Thyroid gland (tissue), 4 donors: ENCODE results near the gene HECTD4. TPM values are rescaled to one million over a fixed set of nuclear protein-coding genes. Genes with fewer than 3 reads are reported as not detected.

Experiments used
- DNase-seq, 2 donors: peaks; one replicate each; pipeline ENCODE4 v3.0.0-alpha.2; 2019
- H3K27ac ChIP-seq, 3 donors: fragments of 200-600 bp; sonication (generic); 1 replicate in 2 of 3; 2 replicates in 1 of 3; pipeline ENCODE4 v1.5.1; 2016 to 2019; ENCODE audit warnings: mild to moderate bottlenecking in 1 of 3, moderate library complexity in 1 of 3
- H3K27me3 ChIP-seq: fragments of 200-600 bp; sonication (generic); one replicate; pipeline ENCODE4 v1.5.1; 2019
- H3K36me3 ChIP-seq, 2 donors: fragments of 200-600 bp; sonication (generic); one replicate each; pipeline ENCODE4 v1.5.1; 2016 to 2019
- H3K4me1 ChIP-seq, 2 donors: fragments of 200-600 bp; sonication (generic); one replicate each; pipeline ENCODE4 v1.5.1; 2017 to 2019
- H3K4me3 ChIP-seq, 3 donors: fragments of 200-600 bp; sonication (generic); replicated peaks in 1 of 3; 1 replicate in 2 of 3; 2 replicates in 1 of 3; pipeline ENCODE4 v1.5.1; 2016; ENCODE audit warnings: mild to moderate bottlenecking in 1 of 3
- H3K9me3 ChIP-seq: fragments of 200-600 bp; sonication (generic); one replicate; pipeline ENCODE4 v1.5.1; 2017
- CTCF ChIP-seq, 6 experiments: fragments of 200-600 bp in 3 of 6; fragments of 450-650 bp in 3 of 6; sonication (generic) in 3 of 6; IDR thresholded peaks; one replicate each; pipeline ENCODE4 v1.5.1; 2016 to 2019; ENCODE audit warnings: antibody characterized with exemption in 6 of 6, mild to moderate bottlenecking in 2 of 6, inconsistent platforms in 1 of 6, moderate library complexity in 1 of 6
- POLR2A ChIP-seq, 2 donors: fragments of 450-650 bp; IDR thresholded peaks; one replicate each; pipeline ENCODE4 v1.6.1; 2017; ENCODE audit warnings: antibody characterized with exemption in 2 of 2, mild to moderate bottlenecking in 2 of 2, moderate library complexity in 1 of 2
- WGBS, 2 donors: methylation state at CpG; one replicate each; pipeline ENCODE4 v1.1.5; 2017; 5-methylcytosine and 5-hydroxymethylcytosine counted together
- intact Hi-C: fragments of 100-400 bp; cut with DNase I; formaldehyde crosslinking; loops from one replicate; pipeline ENCODE4 v1.15.1; 2023
- total RNA-seq, 4 donors: library from RNA; depleted of rRNA; stranded (reverse); fragments of >200 nt; gene quantifications; one replicate each; pipeline ENCODE4 v1.2.3, GENCODE V29; 2016

Gene HECTD4
- total RNA-seq, 4 donors from 2014 or later: 68.5 to 115 (median 79.6) TPM

GRCh38 chr12:112241176-112241575 lies 141.1 kb downstream of the HECTD4 start:
- H3K36me3 ChIP-seq: peaks cover 12 to 22% of the 10 kb centered on the region in 2 donors

GRCh38 chr12:112239881-112240280 lies 142.3 kb downstream of the HECTD4 start:
- 61 to 69% methylated on average over 6 of the region's 6 CpGs for WGBS, 2 donors

More at GRCh38 chr12:112241176-112241575, 141.1 kb downstream of the HECTD4 start:
- TF ChIP-seq POLR2A (IDR thresholded peaks at IDR 0.05): no peak
- TF ChIP-seq CTCF (IDR thresholded peaks at IDR 0.05): no peak
- peaks cover 20 to 35% of the 10 kb centered on the region in 2 donors for H3K4me1 ChIP-seq
- no peak overlapping the region for H3K4me3 ChIP-seq
- H3K27ac ChIP-seq: peak overlapping the region; percentile 25 to 78 (median 63)
- H3K9me3 ChIP-seq: no peaks in the 10 kb centered on the region
- WGBS, 2 donors: 66 to 72% methylated on average over 3 of the region's 3 CpGs
- intact Hi-C loops: no loop called here
- peak; percentile 21 to 37 for DNase-seq
- H3K27me3 ChIP-seq: no peaks in the 10 kb centered on the region

GRCh38 chr12:112239020-112239419 lies 143.2 kb downstream of the HECTD4 start:
- no peak overlapping the region for H3K4me3 ChIP-seq
- 79 to 84% methylated on average over 7 of the region's 7 CpGs for WGBS, 2 donors
- TF ChIP-seq CTCF (IDR thresholded peaks at IDR 0.05) (no peak), POLR2A (IDR thresholded peaks at IDR 0.05) (no peak)
- H3K27ac ChIP-seq: peak overlapping the region; percentile 42 to 63 (median 61)
- no peaks in the 10 kb centered on the region for H3K27me3 ChIP-seq
- DNase-seq: peak; percentile 33 to 62
- H3K36me3 ChIP-seq: peaks cover 23 to 31% of the 10 kb centered on the region in 2 donors
- H3K9me3 ChIP-seq: no peaks in the 10 kb centered on the region
- intact Hi-C loops: loop anchor here (10.0 kb wide), 1 partner anchor 146 kb away; the partner anchor contains the start of gene HECTD4
- peaks cover 20 to 35% of the 10 kb centered on the region in 2 donors for H3K4me1 ChIP-seq

More at GRCh38 chr12:112239881-112240280, 142.3 kb downstream of the HECTD4 start:
- Histone ChIP-seq H3K4me3 (no peak overlapping the region), H3K36me3 (peaks cover 21 to 25% of the 10 kb centered on the region in 2 donors), H3K9me3 (no peaks in the 10 kb centered on the region), H3K27me3 (no peaks in the 10 kb centered on the region), H3K27ac (peak overlapping the region; percentile 42 to 78 (median 63)), H3K4me1 (peaks cover 20 to 35% of the 10 kb centered on the region in 2 donors)
- intact Hi-C loops: loop anchor here (10.0 kb wide), 1 partner anchor 145 kb away; the partner anchor contains the start of gene HECTD4
- TF ChIP-seq CTCF (IDR thresholded peaks at IDR 0.05) (no peak), POLR2A (IDR thresholded peaks at IDR 0.05) (no peak)
- peak; percentile 73 to 74 for DNase-seq

- Histone ChIP-seq H3K36me3 (peaks cover 21 to 28% of the 10 kb centered on the region in 2 donors), H3K27me3 (no peaks in the 10 kb centered on the region), H3K4me3 (no peak overlapping the region), H3K4me1 (peaks cover 20 to 35% of the 10 kb centered on the region in 2 donors), H3K9me3 (no peaks in the 10 kb centered on the region), H3K27ac (peak overlapping the region; percentile 42 to 63 (median 61))
- 76 to 88% methylated on average over 5 of the region's 5 CpGs for WGBS, 2 donors
- TF ChIP-seq POLR2A (IDR thresholded peaks at IDR 0.05) (no peak), CTCF (IDR thresholded peaks at IDR 0.05) (no peak)
- intact Hi-C loops: loop anchor here (10.0 kb wide), 1 partner anchor 146 kb away; the partner anchor contains the start of gene HECTD4
- DNase-seq: no peak
These were observed 143.8 kb downstream of the HECTD4 start for GRCh38 chr12:112238441-112238840.

- no peak for DNase-seq
- Histone ChIP-seq H3K27ac (peak overlapping the region in 1 of 3 donors; percentile 29), H3K27me3 (no peaks in the 10 kb centered on the region), H3K4me3 (no peak overlapping the region), H3K36me3 (peaks cover 20 to 27% of the 10 kb centered on the region in 2 donors), H3K4me1 (peaks cover 20 to 35% of the 10 kb centered on the region in 2 donors), H3K9me3 (no peaks in the 10 kb centered on the region)
- 94 to 95% methylated on average over 7 of the region's 7 CpGs for WGBS, 2 donors
- intact Hi-C loops: loop anchor here (10.0 kb wide), 1 partner anchor 148 kb away; the partner anchor contains the start of gene HECTD4
- TF ChIP-seq CTCF (IDR thresholded peaks at IDR 0.05) (no peak), POLR2A (IDR thresholded peaks at IDR 0.05) (no peak)
These were observed 145.4 kb downstream of the HECTD4 start for GRCh38 chr12:112236786-112237185.
